Forelimb muscle (tissue), 1 donor: ENCODE measurements around the gene PRLR. TPM values are rescaled to one million over a fixed set of nuclear protein-coding genes. Genes with fewer than 3 reads are reported as not detected.

Experiments used
- DNase-seq: peaks from one replicate; pipeline ENCODE4 v3.0.0-alpha.2; 2013; ENCODE audit warnings: low read depth
- polyA plus RNA-seq: library from polyadenylated mRNA; unstranded; fragments of 120-200 nt; gene quantifications from one replicate; pipeline ENCODE4 v1.2.1, GENCODE V29; 2013; ENCODE audit not compliant: insufficient read length

PRLR gene
- polyA plus RNA-seq, 1 donor = 0.38 TPM

GRCh38 chr5:35002459-35002858, 227.8 kb downstream of the PRLR start:
- DNase-seq = no peak

- DNase-seq = no peak
Measured at GRCh38 chr5:35001842-35002241, 228.4 kb downstream of the PRLR start.

Other genes with a start within 250 kb of the PRLR start
- gene AGXT2, start 182.5 kb downstream of the PRLR start, polyA plus RNA-seq = not detected